ENCODE results near the gene BICRA. TPM values are rescaled to one million over a fixed set of nuclear protein-coding genes. Genes with fewer than 3 reads are reported as not detected.

BICRA gene
- total RNA-seq, 1 experiment from 2014 or later: 14.4 TPM

- ChIA-PET CTCF (no interaction called here), POLR2A (ENCODE audit: unreplicated experiment) (no interaction called here)
- Histone ChIP-seq H3K27ac (no peak overlapping the region), H3K9me3 (ENCODE audit: insufficient read depth, low read depth) (no peaks in the 10 kb centered on the region), H3K9me2 (ENCODE audit: insufficient read depth) (no peaks in the 10 kb centered on the region), H4K20me1 (ENCODE audit: insufficient read depth) (no peaks in the 10 kb centered on the region), H3K27me3 (ENCODE audit: insufficient read depth, low read depth) (no peaks in the 10 kb centered on the region), H3F3A (ENCODE audit: insufficient read depth, low read depth) (peaks cover 11% of the 10 kb centered on the region; the same call in 1 of the 2 replicates), H3K4me3 (no peak overlapping the region), H3K4me1 (replicated peaks; ENCODE audit: insufficient read depth) (no peaks in the 10 kb centered on the region), H2AFZ (no peak overlapping the region), H3K79me2 (ENCODE audit: low read depth) (0 out of 2 replicates have a peak, but pooled peaks cover 11% of the 10 kb centered on the region), H3K36me3 (ENCODE audit: low read depth) (peaks cover 8% of the 10 kb centered on the region), H3K4me2 (no peak overlapping the region)
- no TSS peak for BruUV-seq (replicated peaks)
- intact Hi-C loops (cut with micrococcal nuclease; ENCODE audit: unreplicated experiment): no loop called here
- DNase-seq: no peak
- no peak for TF ChIP-seq EZH2 (IDR thresholded peaks at IDR 0.05; ENCODE audit: low read depth)
- TF ChIP-seq, protein P1, sequence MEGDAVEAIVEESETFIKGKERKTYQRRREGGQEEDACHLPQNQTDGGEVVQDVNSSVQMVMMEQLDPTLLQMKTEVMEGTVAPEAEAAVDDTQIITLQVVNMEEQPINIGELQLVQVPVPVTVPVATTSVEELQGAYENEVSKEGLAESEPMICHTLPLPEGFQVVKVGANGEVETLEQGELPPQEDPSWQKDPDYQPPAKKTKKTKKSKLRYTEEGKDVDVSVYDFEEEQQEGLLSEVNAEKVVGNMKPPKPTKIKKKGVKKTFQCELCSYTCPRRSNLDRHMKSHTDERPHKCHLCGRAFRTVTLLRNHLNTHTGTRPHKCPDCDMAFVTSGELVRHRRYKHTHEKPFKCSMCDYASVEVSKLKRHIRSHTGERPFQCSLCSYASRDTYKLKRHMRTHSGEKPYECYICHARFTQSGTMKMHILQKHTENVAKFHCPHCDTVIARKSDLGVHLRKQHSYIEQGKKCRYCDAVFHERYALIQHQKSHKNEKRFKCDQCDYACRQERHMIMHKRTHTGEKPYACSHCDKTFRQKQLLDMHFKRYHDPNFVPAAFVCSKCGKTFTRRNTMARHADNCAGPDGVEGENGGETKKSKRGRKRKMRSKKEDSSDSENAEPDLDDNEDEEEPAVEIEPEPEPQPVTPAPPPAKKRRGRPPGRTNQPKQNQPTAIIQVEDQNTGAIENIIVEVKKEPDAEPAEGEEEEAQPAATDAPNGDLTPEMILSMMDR (conservative IDR thresholded peaks at IDR 0.05): no peak
Observed at GRCh38 chr19:47675271-47675670, 66.3 kb downstream of the BICRA start.

DNA sequence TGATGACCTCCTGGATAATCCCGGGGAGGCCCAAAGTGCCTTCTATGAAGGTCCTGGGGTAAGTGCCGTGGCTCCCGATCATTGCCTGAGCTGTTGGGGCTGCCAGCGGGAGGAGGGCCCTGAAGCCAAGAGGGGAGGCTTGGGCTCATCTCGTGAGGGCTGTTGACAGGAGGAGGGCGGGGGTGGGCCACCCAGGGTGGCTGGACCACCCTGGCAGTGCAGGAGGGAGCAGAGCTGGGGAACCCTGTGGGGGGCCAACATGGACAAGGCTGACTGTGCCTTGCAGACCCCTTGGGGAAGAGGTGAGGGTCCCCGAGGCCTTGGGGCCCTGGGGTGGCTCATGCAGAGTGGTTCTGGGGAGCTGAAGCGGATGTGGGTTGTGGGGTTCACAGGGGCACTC lies 66.9 kb downstream of the BICRA start:
- POLR2A ChIA-PET (ENCODE audit: unreplicated experiment): no interaction called here
- no peaks in the 10 kb centered on the region for H3K9me3 ChIP-seq (ENCODE audit: insufficient read depth, low read depth)

DNA sequence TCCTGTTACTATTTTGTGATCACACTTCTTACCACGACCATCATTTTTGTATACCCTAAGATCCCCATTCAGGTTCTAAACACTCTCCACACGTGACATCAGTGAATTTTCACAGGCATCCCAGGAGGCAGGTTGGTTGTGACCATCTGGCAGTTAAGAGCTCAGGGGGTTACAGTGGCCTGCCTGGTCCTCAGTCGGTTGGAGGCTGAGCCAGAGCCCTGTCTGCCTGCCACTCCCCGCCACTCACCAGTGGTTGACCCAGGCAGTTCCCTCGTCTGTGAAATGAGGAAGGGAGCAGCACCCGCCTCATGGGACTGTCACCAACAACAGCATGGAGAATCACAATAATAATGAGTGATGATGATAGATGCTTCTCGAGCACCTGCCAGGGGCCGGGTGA lies 67.9 kb downstream of the BICRA start:
- Histone ChIP-seq H3K9me2 (ENCODE audit: insufficient read depth) (no peaks in the 10 kb centered on the region), H3K4me2 (no peak overlapping the region), H3K27me3 (ENCODE audit: insufficient read depth, low read depth) (no peaks in the 10 kb centered on the region), H3K9me3 (ENCODE audit: insufficient read depth, low read depth) (no peaks in the 10 kb centered on the region), H3K4me1 (replicated peaks; ENCODE audit: insufficient read depth) (no peaks in the 10 kb centered on the region), H3K27ac (no peak overlapping the region), H3K79me2 (ENCODE audit: low read depth) (no peaks in the 10 kb centered on the region), H3K36me3 (ENCODE audit: low read depth) (0 out of 2 replicates have a peak, but pooled peaks cover 4% of the 10 kb centered on the region), H4K20me1 (ENCODE audit: insufficient read depth) (no peaks in the 10 kb centered on the region), H2AFZ (no peak overlapping the region), H3F3A (ENCODE audit: insufficient read depth, low read depth) (peaks cover 11% of the 10 kb centered on the region; the same call in 1 of the 2 replicates), H3K4me3 (no peak overlapping the region)
- ChIA-PET CTCF (no interaction called here), POLR2A (ENCODE audit: unreplicated experiment) (interaction anchor here (0.6 kb wide), 1 partner anchor 13 kb away, joined by 3 read pairs; no protein-coding TSS in a partner anchor)
- intact Hi-C loops (cut with micrococcal nuclease; ENCODE audit: unreplicated experiment): no loop called here
- BruUV-seq (replicated peaks): no TSS peak
- no peak for DNase-seq
- no peak for TF ChIP-seq EZH2 (IDR thresholded peaks at IDR 0.05; ENCODE audit: low read depth)
- TF ChIP-seq, protein P1 (conservative IDR thresholded peaks at IDR 0.05): no peak

More for the DNA sequence above, 66.9 kb downstream of the BICRA start:
- no peak overlapping the region for H3K4me2 ChIP-seq
- H3K79me2 ChIP-seq (ENCODE audit: low read depth): 0 out of 2 replicates have a peak, but pooled peaks cover 6% of the 10 kb centered on the region
- 0 out of 2 replicates have a peak, but pooled peaks cover 4% of the 10 kb centered on the region for H3K36me3 ChIP-seq (ENCODE audit: low read depth)
- no peak for DNase-seq
- BruUV-seq (replicated peaks): no TSS peak
- CTCF ChIA-PET: no interaction called here
- no peaks in the 10 kb centered on the region for H3K9me2 ChIP-seq (ENCODE audit: insufficient read depth)
- no peaks in the 10 kb centered on the region for H3K27me3 ChIP-seq (ENCODE audit: insufficient read depth, low read depth)
- TF ChIP-seq, protein P1 (conservative IDR thresholded peaks at IDR 0.05): no peak
- TF ChIP-seq EZH2 (IDR thresholded peaks at IDR 0.05; ENCODE audit: low read depth): no peak
- no peak overlapping the region for H3K27ac ChIP-seq
- H3F3A ChIP-seq (ENCODE audit: insufficient read depth, low read depth): peaks cover 11% of the 10 kb centered on the region; the same call in 1 of the 2 replicates
- H4K20me1 ChIP-seq (ENCODE audit: insufficient read depth): no peaks in the 10 kb centered on the region
- no peak overlapping the region for H2AFZ ChIP-seq
- intact Hi-C loops (cut with micrococcal nuclease; ENCODE audit: unreplicated experiment): no loop called here
- no peak overlapping the region for H3K4me3 ChIP-seq
- H3K4me1 ChIP-seq (replicated peaks; ENCODE audit: insufficient read depth): no peaks in the 10 kb centered on the region
